Activated CD8-positive, alpha-beta T cell treated with anti-CD3 and anti-CD28 coated beads for 36 hours (primary cell): Measurements from ENCODE around the gene HS3ST6. TPM values are rescaled to one million over a fixed set of nuclear protein-coding genes. Genes with fewer than 3 reads are reported as not detected.

Experiments used
- ATAC-seq: fragments of 200-7000 bp; cut with Tn5 transposase; one replicate; pipeline ENCODE4 v1.10.0; 2021; ENCODE audit warnings: mild to moderate bottlenecking, moderate library complexity
- CTCF ChIA-PET: fragments of 350-600 bp; sonication (Branson Sonifier 250); formaldehyde crosslinking; loops from one replicate; lab custom pipeline; 2021; ENCODE audit warnings: antibody characterized with exemption; lab: Charles Lee
- POLR2A ChIA-PET: fragments of 350-600 bp; sonication (Branson Sonifier 250); formaldehyde crosslinking; loops from one replicate; lab custom pipeline; 2021; ENCODE audit warnings: antibody characterized with exemption; lab: Charles Lee
- DNase-seq: peaks from one replicate; pipeline ENCODE4 v3.0.0-alpha.2; 2020
- H3K27ac Mint-ChIP-seq: one replicate; pipeline ENCODE4 v1.8.0; 2021; ENCODE audit warnings: mild to moderate bottlenecking, mixed read lengths
- H3K27me3 Mint-ChIP-seq: one replicate; pipeline ENCODE4 v1.8.0; 2021; ENCODE audit warnings: mixed read lengths
- H3K36me3 Mint-ChIP-seq: one replicate; pipeline ENCODE4 v1.8.0; 2021; ENCODE audit warnings: low read depth, mixed read lengths
- H3K4me1 Mint-ChIP-seq: one replicate; pipeline ENCODE4 v1.8.0; 2021; ENCODE audit warnings: low read depth, mixed read lengths
- H3K4me3 Mint-ChIP-seq: one replicate; pipeline ENCODE4 v1.8.0; 2021; ENCODE audit warnings: mild to moderate bottlenecking, moderate library complexity, mixed read lengths
- H3K9me3 Mint-ChIP-seq: one replicate; pipeline ENCODE4 v1.8.0; 2021; ENCODE audit warnings: mixed read lengths
- intact Hi-C: fragments of 100-400 bp; cut with micrococcal nuclease; formaldehyde crosslinking; loops from one replicate; pipeline ENCODE4 v1.10.0; 2022
- total RNA-seq, 2 experiments: library from RNA; stranded (reverse); gene quantifications; one replicate each; pipeline ENCODE4 v1.2.3, GENCODE V29; 2021
- TF ChIP-seq, protein P1 (sequence below): fragments of 200-600 bp; IDR thresholded peaks from one replicate; pipeline ENCODE4 v1.8.0; 2022; ENCODE audit warnings: antibody characterized with exemption, mild to moderate bottlenecking

Gene HS3ST6
- total RNA-seq, 2 experiments from 2014 or later = not detected

DNA sequence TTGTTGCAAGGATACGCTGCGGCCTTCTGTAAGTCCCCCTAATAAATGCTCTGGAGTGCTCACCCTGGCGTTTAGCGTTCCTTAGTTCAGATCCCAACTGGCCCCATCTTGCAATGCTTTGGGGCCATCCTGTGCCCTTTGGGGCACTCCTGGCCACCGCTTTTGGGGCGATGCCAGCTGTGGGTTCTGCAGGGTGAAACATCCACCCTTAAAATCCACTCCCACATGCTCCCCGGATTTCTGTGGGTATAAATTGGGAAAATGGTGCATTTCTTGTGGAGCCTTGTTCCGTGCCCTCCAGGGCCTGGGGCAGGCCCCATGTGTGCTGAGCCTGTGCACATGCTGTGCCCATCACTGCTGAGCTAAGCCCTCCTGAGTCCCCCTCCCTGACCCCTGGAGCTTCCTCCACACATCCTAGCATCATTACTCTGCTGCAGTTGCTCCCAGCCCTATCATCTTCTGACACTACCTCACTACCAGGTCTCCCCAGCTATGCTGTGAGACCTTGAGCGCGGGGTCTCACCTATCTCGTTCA lies 18.8 kb upstream of the HS3ST6 start:
- DNase-seq (no peak), ATAC-seq (no peak)
- Mint-ChIP-seq H3K27me3 (no peaks in the 10 kb centered on the region), H3K36me3 (peaks cover 4% of the 10 kb centered on the region), H3K4me1 (peaks cover 5% of the 10 kb centered on the region), H3K27ac (no peak overlapping the region), H3K9me3 (no peaks in the 10 kb centered on the region), H3K4me3 (no peak overlapping the region)
- CTCF ChIA-PET = no interaction called here
- intact Hi-C loops = no loop called here
- POLR2A ChIA-PET = no interaction called here
- TF ChIP-seq, protein P1, sequence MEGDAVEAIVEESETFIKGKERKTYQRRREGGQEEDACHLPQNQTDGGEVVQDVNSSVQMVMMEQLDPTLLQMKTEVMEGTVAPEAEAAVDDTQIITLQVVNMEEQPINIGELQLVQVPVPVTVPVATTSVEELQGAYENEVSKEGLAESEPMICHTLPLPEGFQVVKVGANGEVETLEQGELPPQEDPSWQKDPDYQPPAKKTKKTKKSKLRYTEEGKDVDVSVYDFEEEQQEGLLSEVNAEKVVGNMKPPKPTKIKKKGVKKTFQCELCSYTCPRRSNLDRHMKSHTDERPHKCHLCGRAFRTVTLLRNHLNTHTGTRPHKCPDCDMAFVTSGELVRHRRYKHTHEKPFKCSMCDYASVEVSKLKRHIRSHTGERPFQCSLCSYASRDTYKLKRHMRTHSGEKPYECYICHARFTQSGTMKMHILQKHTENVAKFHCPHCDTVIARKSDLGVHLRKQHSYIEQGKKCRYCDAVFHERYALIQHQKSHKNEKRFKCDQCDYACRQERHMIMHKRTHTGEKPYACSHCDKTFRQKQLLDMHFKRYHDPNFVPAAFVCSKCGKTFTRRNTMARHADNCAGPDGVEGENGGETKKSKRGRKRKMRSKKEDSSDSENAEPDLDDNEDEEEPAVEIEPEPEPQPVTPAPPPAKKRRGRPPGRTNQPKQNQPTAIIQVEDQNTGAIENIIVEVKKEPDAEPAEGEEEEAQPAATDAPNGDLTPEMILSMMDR = no peak

DNA sequence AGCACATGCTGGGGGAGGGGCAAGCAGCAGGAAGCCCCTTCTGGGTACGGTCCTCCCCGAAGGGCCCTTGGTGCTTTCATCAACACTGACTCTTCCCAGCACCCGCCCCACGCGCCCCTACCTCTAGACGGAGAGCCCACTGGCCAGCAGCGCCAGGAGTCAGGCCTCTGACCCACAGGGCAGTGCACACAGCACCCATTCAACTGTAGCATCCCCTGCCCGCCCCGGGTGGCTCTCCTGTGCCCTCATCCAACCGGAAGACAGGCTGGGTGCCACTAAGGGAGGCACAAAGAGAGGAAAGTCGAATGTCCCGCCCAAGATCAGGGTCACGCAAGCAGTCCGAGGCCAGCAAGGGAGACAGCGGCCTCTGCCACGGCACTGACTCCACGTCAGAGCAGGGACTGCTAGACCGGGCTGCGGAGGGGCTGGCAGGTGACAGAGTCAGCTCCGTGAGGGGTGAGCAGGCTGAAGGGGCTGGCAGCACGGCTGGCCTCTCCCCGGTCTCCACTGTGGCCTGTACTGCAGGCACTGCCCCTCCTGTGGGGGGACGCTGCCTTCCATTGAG lies 15.0 kb upstream of the HS3ST6 start:
- Mint-ChIP-seq H3K9me3 (no peaks in the 10 kb centered on the region), H3K36me3 (no peaks in the 10 kb centered on the region), H3K27ac (no peak overlapping the region), H3K27me3 (no peaks in the 10 kb centered on the region), H3K4me1 (peaks cover 2% of the 10 kb centered on the region), H3K4me3 (no peak overlapping the region)
- intact Hi-C loops = no loop called here
- CTCF ChIA-PET = no interaction called here
- ATAC-seq (no peak), DNase-seq (no peak)
- TF ChIP-seq, protein P1 = no peak
- POLR2A ChIA-PET = no interaction called here

- H3K36me3 Mint-ChIP-seq = no peaks in the 10 kb centered on the region
- H3K9me3 Mint-ChIP-seq = no peaks in the 10 kb centered on the region
- ATAC-seq = no peak
- intact Hi-C loops = no loop called here
- CTCF ChIA-PET = no interaction called here
- H3K27ac Mint-ChIP-seq = no peak overlapping the region
- H3K27me3 Mint-ChIP-seq = no peaks in the 10 kb centered on the region
- TF ChIP-seq, protein P1 = no peak
- H3K4me3 Mint-ChIP-seq = no peak overlapping the region
- DNase-seq = no peak
- H3K4me1 Mint-ChIP-seq = peaks cover 2% of the 10 kb centered on the region
- POLR2A ChIA-PET = interaction anchor here (0.7 kb wide), 1 partner anchor 33 kb away, joined by 3 read pairs; the partner anchor contains the start of gene RPS2
Measured at GRCh38 chr16:1932050-1933028, 14.1 kb upstream of the HS3ST6 start.

DNA sequence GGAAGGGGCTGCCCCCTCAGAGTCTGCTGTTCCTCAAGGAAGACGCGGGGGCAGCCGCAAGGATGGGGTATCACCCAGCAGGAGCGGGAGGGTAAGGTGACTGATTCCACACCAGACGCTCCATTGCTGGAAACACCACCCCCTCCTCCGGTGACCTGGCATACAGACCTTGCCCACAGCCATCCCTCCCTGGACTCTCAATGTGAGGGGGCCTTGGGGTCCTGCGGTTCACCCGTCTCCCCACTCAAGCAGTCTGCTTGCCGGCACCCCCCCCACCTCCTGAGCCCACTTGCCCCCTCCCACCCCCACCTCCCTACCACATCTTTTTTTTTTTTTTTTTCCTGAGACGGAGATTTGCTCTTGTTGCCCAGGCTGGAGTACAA lies 12.1 kb upstream of the HS3ST6 start:
- ATAC-seq = no peak
- Mint-ChIP-seq H3K4me1 (peaks cover 2% of the 10 kb centered on the region), H3K36me3 (no peaks in the 10 kb centered on the region), H3K27me3 (no peaks in the 10 kb centered on the region), H3K4me3 (no peak overlapping the region), H3K9me3 (no peaks in the 10 kb centered on the region), H3K27ac (no peak overlapping the region)
- intact Hi-C loops = no loop called here
- ChIA-PET POLR2A (interaction anchor here (0.6 to 1.6 kb wide), 3 partner anchors 21 to 579 kb away, joined by 3 read pairs; no protein-coding TSS in a partner anchor), CTCF (interaction anchor here (0.7 to 3.8 kb wide), 10 partner anchors 11 to 148 kb away, joined by 3 to 29 read pairs (median 6); partner anchors contain the start of genes NUBP2 and SPSB3)
- TF ChIP-seq, protein P1 = no peak
- DNase-seq = no peak
